Spleen (tissue), 11 donors: ENCODE data around the gene C11orf24. TPM values are rescaled to one million over a fixed set of nuclear protein-coding genes. Genes with fewer than 3 reads are reported as not detected.

Source experiments
- DNase-seq: peaks from one replicate; pipeline ENCODE4 v3.0.0-alpha.2; 2020
- H3K27ac ChIP-seq, 8 donors: fragments of 200-600 bp; sonication (generic) in 7 of 8; 1 replicate in 4 of 8; 2 replicates in 4 of 8; pipeline versions ENCODE4 v1.5.0 to v1.8.0; 2016 to 2021; ENCODE audit warnings: inconsistent platforms in 4 of 8, mild to moderate bottlenecking in 4 of 8, moderate library complexity in 1 of 8
- H3K27me3 ChIP-seq, 7 donors: fragments of 200-600 bp; sonication (generic) in 6 of 7; replicated peaks in 1 of 7; 1 replicate in 4 of 7; 2 replicates in 3 of 7; pipeline versions ENCODE4 v1.5.0 to v1.8.0; 2016 to 2021; ENCODE audit warnings: inconsistent platforms in 3 of 7, mild to moderate bottlenecking in 1 of 7
- H3K36me3 ChIP-seq, 6 donors: fragments of 200-600 bp; sonication (generic) in 5 of 6; 1 replicate in 4 of 6; 2 replicates in 2 of 6; pipeline versions ENCODE4 v1.5.0 to v1.8.0; 2016 to 2021; ENCODE audit warnings: inconsistent platforms in 2 of 6
- H3K4me1 ChIP-seq, 6 donors: fragments of 200-600 bp; sonication (generic) in 5 of 6; 1 replicate in 3 of 6; 2 replicates in 3 of 6; pipeline versions ENCODE4 v1.5.0 to v1.8.0; 2016 to 2021; ENCODE audit warnings: inconsistent platforms in 3 of 6
- H3K4me3 ChIP-seq, 8 donors: fragments of 200-600 bp; sonication (generic) in 7 of 8; 1 replicate in 4 of 8; 2 replicates in 4 of 8; pipeline versions ENCODE4 v1.5.0 to v1.8.0; 2016 to 2021; ENCODE audit warnings: inconsistent platforms in 4 of 8, mild to moderate bottlenecking in 4 of 8, moderate library complexity in 2 of 8
- H3K9me3 ChIP-seq, 8 donors: fragments of 200-600 bp; sonication (generic) in 7 of 8; 1 replicate in 4 of 8; 2 replicates in 4 of 8; pipeline versions ENCODE4 v1.5.0 to v1.8.0; 2016 to 2021; ENCODE audit warnings: inconsistent platforms in 4 of 8
- CTCF ChIP-seq, 11 experiments: fragments of 200-600 bp in 7 of 11; fragments of 450-650 bp in 4 of 11; sonication (generic) in 4 of 11; IDR thresholded peaks in 8 of 11; conservative IDR thresholded peaks in 3 of 11; 1 replicate in 7 of 11; 2 replicates in 4 of 11; pipeline versions ENCODE4 v1.4.0 to v1.8.0; 2016 to 2021; ENCODE audit warnings: antibody characterized with exemption in 11 of 11, inconsistent platforms in 4 of 11, mild to moderate bottlenecking in 1 of 11
- POLR2A ChIP-seq, 3 donors: fragments of 450-650 bp; IDR thresholded peaks; one replicate each; pipeline ENCODE4 v1.5.1; 2017; ENCODE audit warnings: antibody characterized with exemption in 3 of 3, mild to moderate bottlenecking in 1 of 3
- POLR2AphosphoS5 ChIP-seq, 3 donors: sonication (generic); formaldehyde crosslinking; IDR thresholded peaks; one replicate each; pipeline ENCODE4 v1.5.1; 2017; ENCODE audit warnings: antibody characterized with exemption in 3 of 3
- WGBS, 5 donors: extraction: QIAGEN DNeasy Blood & Tissue Kit in 3 of 5; methylation state at CpG; one replicate each; pipeline versions ENCODE4 v1.1.5 to v1.1.7; 2013 to 2018; 5-methylcytosine and 5-hydroxymethylcytosine counted together
- intact Hi-C: fragments of 100-400 bp; cut with DNase I; formaldehyde crosslinking; loops from one replicate; pipeline ENCODE4 v1.15.0; 2023; ENCODE audit warnings: low total_unique reads
- polyA plus RNA-seq, 3 donors: library from polyadenylated mRNA; stranded (reverse); fragments of 200-250 nt; gene quantifications; one replicate each; pipeline ENCODE4 v1.2.1, GENCODE V29; 2013
- total RNA-seq, 7 donors: library from RNA; depleted of rRNA in 3 of 7; stranded (reverse); fragments of >200 nt in 3 of 7; fragmentation: NEBNext Ultra II Directional in 4 of 7; extraction: Animal tissue kit (Norgen Biotek cat#: 25700) in 4 of 7; gene quantifications; one replicate each; pipeline versions ENCODE4 v1.1.0 to v1.2.1, GENCODE V29; 2016 to 2021
- donor health status: healthy with polysubstance abuse.
- donor health status: DM: no; HTN: no; CAD: no; lungs with moderate emphysema.
- donor health status: DM: no; HTN: no; CAD: no.
- donor health status: Bipolar disorder and iron deficiency.
- donor health status: healthy.
- donor health status: DM: no; HTN: no; CAD: no.
- donor health status: DM: yes; HTN: yes; CAD: no.

Gene C11orf24
- total and polyA plus RNA-seq, 10 donors: 15.9 to 36.0 (median 24.2) TPM

- no peak overlapping the region for H3K4me3 ChIP-seq
- intact Hi-C loops: no loop called here
- no peaks in the 10 kb centered on the region for H3K4me1 ChIP-seq
- 92 to 98% (median 96%) methylated on average over 2 of the region's 2 CpGs for WGBS, 5 donors
- DNase-seq: no peak
- no peak overlapping the region for H3K27ac ChIP-seq
- peaks cover 0 to 13% (median 12%) of the 10 kb centered on the region in 8 donors for H3K9me3 ChIP-seq
- no peak for TF ChIP-seq CTCF (IDR thresholded peaks at IDR 0.05 in 8 of 11, conservative IDR thresholded peaks at IDR 0.05 in 3 of 11)
- TF ChIP-seq POLR2AphosphoS5 (IDR thresholded peaks at IDR 0.05): no peak
- TF ChIP-seq POLR2A (IDR thresholded peaks at IDR 0.05): no peak
- H3K27me3 ChIP-seq: peaks cover 0 to 11% (median 0%) of the 10 kb centered on the region in 7 donors
- no peaks in the 10 kb centered on the region for H3K36me3 ChIP-seq
These were observed 29.2 kb downstream of the C11orf24 start for GRCh38 chr11:68242616-68243015.

GRCh38 chr11:68231621-68232020 is 40.2 kb downstream of the C11orf24 start:
- Histone ChIP-seq H3K27ac (no peak overlapping the region), H3K27me3 (peaks cover 0 to 25% (median 0%) of the 10 kb centered on the region in 7 donors), H3K9me3 (peaks cover 6 to 46% (median 34%) of the 10 kb centered on the region in 8 donors), H3K4me3 (no peak overlapping the region), H3K4me1 (no peaks in the 10 kb centered on the region), H3K36me3 (no peaks in the 10 kb centered on the region)
- no peak for TF ChIP-seq POLR2A (IDR thresholded peaks at IDR 0.05)
- TF ChIP-seq CTCF (IDR thresholded peaks at IDR 0.05 in 8 of 11, conservative IDR thresholded peaks at IDR 0.05 in 3 of 11): no peak
- no peak for TF ChIP-seq POLR2AphosphoS5 (IDR thresholded peaks at IDR 0.05)
- DNase-seq: no peak
- intact Hi-C loops: no loop called here
- 91 to 92% (median 91%) methylated on average over 7 of the region's 7 CpGs for WGBS, 5 donors

GRCh38 chr11:68229601-68230000 is 42.2 kb downstream of the C11orf24 start:
- 81 to 86% (median 82%) methylated on average over 1 of the region's 1 CpG for WGBS, 5 donors
- Histone ChIP-seq H3K4me3 (no peak overlapping the region), H3K27me3 (peaks cover 0 to 11% (median 0%) of the 10 kb centered on the region in 7 donors), H3K36me3 (no peaks in the 10 kb centered on the region), H3K27ac (no peak overlapping the region), H3K9me3 (peaks cover 6 to 46% (median 34%) of the 10 kb centered on the region in 8 donors), H3K4me1 (no peaks in the 10 kb centered on the region)
- intact Hi-C loops: no loop called here
- no peak for DNase-seq
- TF ChIP-seq CTCF (IDR thresholded peaks at IDR 0.05 in 8 of 11, conservative IDR thresholded peaks at IDR 0.05 in 3 of 11): no peak
- no peak for TF ChIP-seq POLR2A (IDR thresholded peaks at IDR 0.05)
- TF ChIP-seq POLR2AphosphoS5 (IDR thresholded peaks at IDR 0.05): no peak

GRCh38 chr11:68226421-68226820 is 45.4 kb downstream of the C11orf24 start:
- TF ChIP-seq POLR2AphosphoS5 (IDR thresholded peaks at IDR 0.05) (no peak), POLR2A (IDR thresholded peaks at IDR 0.05) (no peak), CTCF (IDR thresholded peaks at IDR 0.05 in 8 of 11, conservative IDR thresholded peaks at IDR 0.05 in 3 of 11) (no peak)
- H3K4me1 ChIP-seq: no peaks in the 10 kb centered on the region
- no peak for DNase-seq
- peaks cover 6 to 37% (median 29%) of the 10 kb centered on the region in 8 donors for H3K9me3 ChIP-seq
- H3K27me3 ChIP-seq: no peaks in the 10 kb centered on the region
- no peaks in the 10 kb centered on the region for H3K36me3 ChIP-seq
- H3K4me3 ChIP-seq: no peak overlapping the region
- 82 to 92% (median 86%) methylated on average over 9 of the region's 9 CpGs for WGBS, 5 donors
- intact Hi-C loops: no loop called here
- no peak overlapping the region for H3K27ac ChIP-seq
